Mesenchymal stem cell (in vitro differentiated cells and primary cell): ENCODE data around the gene ADARB2. TPM values are rescaled to one million over a fixed set of nuclear protein-coding genes. Genes with fewer than 3 reads are reported as not detected.

Experiments
- DNase-seq: peaks from one replicate; pipeline ENCODE4 v3.0.0-alpha.2; 2013
- H2AFZ ChIP-seq: one replicate; pipeline ENCODE4 v1.6.1; 2013; ENCODE audit warnings: low read depth, mild to moderate bottlenecking, control low read depth, inconsistent platforms, low read length, moderate library complexity
- H2AK5ac ChIP-seq: 2 replicates; pipeline ENCODE4 v1.6.1; 2013; ENCODE audit warnings: low read length, moderate library complexity, mild to moderate bottlenecking, inconsistent platforms; ENCODE audit not compliant: severe bottlenecking
- H2BK120ac ChIP-seq: one replicate; pipeline ENCODE4 v1.6.1; 2013; ENCODE audit warnings: low read depth, mild to moderate bottlenecking, inconsistent platforms, low read length, moderate library complexity
- H2BK12ac ChIP-seq, 2 experiments: one replicate each; pipeline ENCODE4 v1.6.1; 2013; ENCODE audit warnings: inconsistent platforms in 2 of 2, low read length in 2 of 2, mild to moderate bottlenecking in 2 of 2, moderate library complexity in 2 of 2, control low read depth in 1 of 2
- H2BK15ac ChIP-seq: one replicate; pipeline ENCODE4 v1.6.1; 2013; ENCODE audit warnings: mild to moderate bottlenecking, low read depth, inconsistent platforms; ENCODE audit not compliant: poor library complexity, severe bottlenecking
- H2BK5ac ChIP-seq: 2 replicates; pipeline ENCODE4 v1.6.1; 2013; ENCODE audit warnings: low read depth, mild to moderate bottlenecking, low read length, control low read depth, inconsistent platforms; ENCODE audit not compliant: poor library complexity, severe bottlenecking
- H3K14ac ChIP-seq, 2 experiments: one replicate each; pipeline ENCODE4 v1.6.1; 2013; ENCODE audit warnings: inconsistent platforms in 2 of 2, low read length in 2 of 2, control low read depth in 1 of 2, mild to moderate bottlenecking in 1 of 2, moderate library complexity in 1 of 2
- H3K18ac ChIP-seq, 2 experiments: one replicate each; pipeline ENCODE4 v1.6.1; 2013; ENCODE audit warnings: inconsistent platforms in 2 of 2, low read length in 2 of 2, control low read depth in 1 of 2, low read depth in 1 of 2, mild to moderate bottlenecking in 1 of 2
- H3K23ac ChIP-seq, 2 experiments: one replicate each; pipeline ENCODE4 v1.6.1; 2013; ENCODE audit warnings: inconsistent platforms in 2 of 2, low read length in 2 of 2, mild to moderate bottlenecking in 2 of 2, moderate library complexity in 2 of 2, control low read depth in 1 of 2
- H3K27ac ChIP-seq: 2 replicates; pipeline ENCODE4 v1.5.1; 2013; ENCODE audit warnings: mild to moderate bottlenecking, moderate library complexity, low read length, control low read depth, inconsistent platforms; ENCODE audit not compliant: poor library complexity, severe bottlenecking
- H3K27me3 ChIP-seq, 2 experiments: 2 replicates each; pipeline versions ENCODE4 v1.6.1 to v1.7.0; 2013; ENCODE audit warnings: low read length in 2 of 2, mild to moderate bottlenecking in 2 of 2, moderate library complexity in 2 of 2, control low read depth in 1 of 2, inconsistent platforms in 1 of 2; ENCODE audit not compliant: control insufficient read depth in 1 of 2, insufficient read depth in 1 of 2
- H3K36me3 ChIP-seq, 2 experiments: 2 replicates each; pipeline versions ENCODE4 v1.6.1 to v1.7.0; 2013; ENCODE audit warnings: low read length in 2 of 2, control low read depth in 1 of 2, inconsistent platforms in 1 of 2, low read depth in 1 of 2, mild to moderate bottlenecking in 1 of 2; ENCODE audit not compliant: insufficient read depth in 2 of 2, control insufficient read depth in 1 of 2
- H3K4ac ChIP-seq, 2 experiments: one replicate each; pipeline ENCODE4 v1.6.1; 2013; ENCODE audit warnings: inconsistent platforms in 2 of 2, low read length in 2 of 2, mild to moderate bottlenecking in 2 of 2, moderate library complexity in 2 of 2, control low read depth in 1 of 2, low read depth in 1 of 2
- H3K4me1 ChIP-seq: 2 replicates; pipeline ENCODE4 v1.6.1; 2013; ENCODE audit warnings: low read depth, low read length, control low read depth; ENCODE audit not compliant: control insufficient read depth, insufficient read depth
- H3K4me2 ChIP-seq: 2 replicates; pipeline ENCODE4 v1.6.1; 2013; ENCODE audit warnings: low read length, mild to moderate bottlenecking, inconsistent platforms; ENCODE audit not compliant: poor library complexity, severe bottlenecking
- H3K4me3 ChIP-seq, 2 experiments: 2 replicates each; pipeline versions ENCODE4 v1.5.1 to v1.7.0; 2013; ENCODE audit warnings: low read length in 2 of 2, mild to moderate bottlenecking in 2 of 2, control low read depth in 1 of 2, low read depth in 1 of 2; ENCODE audit not compliant: insufficient read depth in 1 of 2
- H3K79me1 ChIP-seq: replicated peaks from 2 replicates; pipeline ENCODE4 v1.6.1; 2013; ENCODE audit warnings: mild to moderate bottlenecking, control low read depth, low read length, inconsistent platforms; ENCODE audit not compliant: poor library complexity, severe bottlenecking
- H3K9ac ChIP-seq: 2 replicates; pipeline ENCODE4 v1.7.0; 2013; ENCODE audit warnings: mild to moderate bottlenecking, low read length, moderate library complexity
- H3K9me3 ChIP-seq: 2 replicates; pipeline ENCODE4 v1.7.0; 2013; ENCODE audit warnings: mild to moderate bottlenecking, low read length; ENCODE audit not compliant: control insufficient read depth
- H4K8ac ChIP-seq: one replicate; pipeline ENCODE4 v1.6.1; 2013; ENCODE audit warnings: inconsistent platforms, mild to moderate bottlenecking, low read length, moderate library complexity
- H4K91ac ChIP-seq: one replicate; pipeline ENCODE4 v1.6.1; 2013; ENCODE audit warnings: mild to moderate bottlenecking, low read length, inconsistent platforms
- WGBS: methylation state at CpG from one replicate; pipeline ENCODE4 v1.1.7; 2013; ENCODE audit warnings: mixed read lengths; 5-methylcytosine and 5-hydroxymethylcytosine counted together
- polyA plus RNA-seq, 2 experiments: library from polyadenylated mRNA; stranded (reverse); fragments of 200-250 nt; gene quantifications; one replicate each; pipeline ENCODE4 v1.2.3, GENCODE V29; 2013

The ADARB2 gene
- polyA plus RNA-seq (2013, experiment 1 of 2): not detected
- not detected for polyA plus RNA-seq (2013, experiment 2 of 2)

DNA sequence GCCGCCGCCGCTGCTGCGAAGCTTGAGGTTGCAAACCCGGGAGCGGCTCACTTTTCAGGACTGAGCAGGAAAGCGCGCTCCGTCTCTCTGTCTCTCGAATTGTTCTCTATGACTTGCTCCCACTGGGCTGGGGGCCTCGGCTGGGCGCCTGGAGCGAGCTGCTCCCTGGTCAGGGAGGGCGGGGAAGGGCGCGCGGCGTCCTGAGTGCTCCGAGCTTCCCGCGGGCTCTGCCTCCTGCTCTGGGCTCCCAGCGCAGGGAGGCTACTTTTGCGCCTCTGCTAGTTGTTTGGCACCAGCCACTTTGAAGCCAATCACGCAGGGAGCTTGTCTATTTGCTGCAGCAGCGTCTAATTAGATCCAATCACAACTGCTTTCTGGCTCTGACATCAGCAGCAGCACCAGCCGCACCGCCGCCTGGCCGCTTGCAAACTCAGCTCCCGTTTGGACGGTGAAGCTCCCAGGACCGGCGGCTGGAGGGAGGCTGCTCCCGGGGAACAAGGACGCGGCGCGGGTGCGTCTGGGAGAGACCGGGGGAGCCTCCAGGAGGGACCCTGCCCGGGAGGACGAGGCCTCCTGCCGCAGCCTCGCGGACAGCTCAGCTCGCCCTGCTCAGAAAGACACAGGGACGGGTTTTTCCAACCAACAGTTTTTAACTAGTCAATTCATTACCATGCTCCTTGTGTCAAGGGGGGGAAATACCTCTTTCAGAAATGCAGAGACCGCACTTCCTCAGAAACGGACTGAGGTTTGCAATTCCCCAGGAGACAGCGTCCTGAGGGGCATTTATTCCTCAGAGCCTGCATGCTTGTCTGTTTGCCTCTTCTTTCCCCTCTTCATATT is at the start of gene ADARB2:
TSS of gene ADARB2 (minus strand) at position 304 of the 840 bp plus-strand sequence.
- Histone ChIP-seq H2AK5ac (no peak within 1 kb of the TSS), H3K14ac (no peak within 1 kb of the TSS), H3K23ac (no peak within 1 kb of the TSS), H3K79me1 (no peaks in the 10 kb centered on the region), H3K9me3 (no peaks in the 10 kb centered on the region), H2BK12ac (no peak within 1 kb of the TSS), H2BK15ac (no peak within 1 kb of the TSS), H2BK120ac (no peak within 1 kb of the TSS), H3K4me2 (peak within 1 kb of the TSS; percentile 92), H4K8ac (no peak within 1 kb of the TSS), H3K4ac (no peak within 1 kb of the TSS), H3K27ac (no peak within 1 kb of the TSS), H3K18ac (no peak within 1 kb of the TSS), H2BK5ac (no peak within 1 kb of the TSS), H3K4me1 (peaks cover 12% of the 10 kb centered on the region), H4K91ac (no peak within 1 kb of the TSS), H2AFZ (peak within 1 kb of the TSS; percentile 19), H3K36me3 (no peaks in the 10 kb centered on the region), H3K4me3 (peak within 1 kb of the TSS in 1 of 2 experiments; percentile 53), H3K27me3 (peaks cover 27 to 37% of the 10 kb centered on the region in 2 experiments), H3K9ac (no peak within 1 kb of the TSS)
- DNase-seq: peak; percentile 45
- WGBS: under 1% methylated on average over 49 of the region's 50 CpGs

DNA sequence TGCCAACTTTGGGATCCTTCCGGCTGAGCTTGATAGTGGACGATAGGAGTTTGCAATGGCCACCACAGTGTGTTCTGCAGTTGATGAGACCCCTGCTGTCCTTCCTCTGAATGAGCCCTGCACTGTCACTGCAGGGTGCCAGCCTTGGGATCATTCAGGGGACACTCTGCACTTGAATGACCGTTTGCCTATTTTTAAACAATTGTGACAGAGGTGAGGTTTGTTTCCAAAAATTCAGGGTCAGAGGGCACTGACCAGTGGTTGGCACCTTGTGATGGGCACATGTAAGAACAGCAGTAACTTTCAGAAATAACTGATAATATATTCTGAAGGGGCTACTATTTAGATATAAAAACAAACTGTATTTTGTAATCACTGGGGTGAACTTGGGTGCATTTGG is 48.5 kb upstream of the ADARB2 start:
- H2BK120ac ChIP-seq: no peak overlapping the region

DNA sequence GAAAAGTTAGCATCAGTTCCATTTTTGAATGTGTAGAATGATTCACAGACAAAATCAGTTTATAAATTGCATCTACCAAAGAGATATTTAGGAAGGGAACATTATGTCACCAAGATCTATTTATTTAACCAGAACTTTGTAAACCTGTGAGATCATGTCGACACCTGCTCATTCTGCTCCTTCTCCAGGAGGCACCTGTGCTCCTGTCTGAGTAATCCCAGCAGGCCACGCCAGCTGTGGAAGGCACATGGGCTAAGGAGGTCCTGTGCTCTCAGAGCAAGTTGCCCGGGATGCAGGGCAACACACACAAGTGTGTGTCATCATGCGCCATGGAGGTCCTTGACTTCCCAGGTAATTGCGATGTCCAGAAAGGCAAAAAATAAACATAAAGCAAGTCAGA is 45.5 kb upstream of the ADARB2 start:
- H3K27me3 ChIP-seq: no peaks in the 10 kb centered on the region
- no peak overlapping the region for H2BK12ac ChIP-seq
- H2AFZ ChIP-seq: no peak overlapping the region
- H3K4me1 ChIP-seq: no peaks in the 10 kb centered on the region
- H3K4me3 ChIP-seq: no peak overlapping the region
- no peak overlapping the region for H3K14ac ChIP-seq
- WGBS: 83% methylated on average over 5 of the region's 5 CpGs
- H3K27ac ChIP-seq: no peak overlapping the region
- H3K79me1 ChIP-seq: no peaks in the 10 kb centered on the region
- no peak overlapping the region for H2BK5ac ChIP-seq
- H4K8ac ChIP-seq: no peak overlapping the region
- no peak overlapping the region for H3K4ac ChIP-seq
- no peak overlapping the region for H3K18ac ChIP-seq
- no peaks in the 10 kb centered on the region for H3K36me3 ChIP-seq
- H2BK120ac ChIP-seq: no peak overlapping the region
- H3K4me2 ChIP-seq: no peak overlapping the region
- no peak overlapping the region for H2BK15ac ChIP-seq
- peaks cover 5% of the 10 kb centered on the region for H3K9me3 ChIP-seq
- no peak overlapping the region for H3K23ac ChIP-seq
- H4K91ac ChIP-seq: no peak overlapping the region
- DNase-seq: no peak
- H2AK5ac ChIP-seq: no peak overlapping the region
- no peak overlapping the region for H3K9ac ChIP-seq

More for the DNA sequence above, 48.5 kb upstream of the ADARB2 start:
- no peak overlapping the region for H2BK15ac ChIP-seq
- no peak overlapping the region for H4K91ac ChIP-seq
- no peaks in the 10 kb centered on the region for H3K79me1 ChIP-seq
- no peak overlapping the region for H3K18ac ChIP-seq
- H3K36me3 ChIP-seq: no peaks in the 10 kb centered on the region
- H3K4me3 ChIP-seq: no peak overlapping the region
- no peak overlapping the region for H2BK5ac ChIP-seq
- H3K27ac ChIP-seq: no peak overlapping the region
- no peak overlapping the region for H3K14ac ChIP-seq
- no peaks in the 10 kb centered on the region for H3K4me1 ChIP-seq
- H4K8ac ChIP-seq: no peak overlapping the region
- 60% methylated on average over 3 of the region's 3 CpGs for WGBS
- peaks cover 5% of the 10 kb centered on the region for H3K9me3 ChIP-seq
- no peak overlapping the region for H3K4me2 ChIP-seq
- H3K4ac ChIP-seq: no peak overlapping the region
- no peak overlapping the region for H2AFZ ChIP-seq
- H3K27me3 ChIP-seq: no peaks in the 10 kb centered on the region
- no peak overlapping the region for H3K9ac ChIP-seq
- no peak overlapping the region for H2BK12ac ChIP-seq
- DNase-seq: no peak
- no peak overlapping the region for H2AK5ac ChIP-seq
- no peak overlapping the region for H3K23ac ChIP-seq

DNA sequence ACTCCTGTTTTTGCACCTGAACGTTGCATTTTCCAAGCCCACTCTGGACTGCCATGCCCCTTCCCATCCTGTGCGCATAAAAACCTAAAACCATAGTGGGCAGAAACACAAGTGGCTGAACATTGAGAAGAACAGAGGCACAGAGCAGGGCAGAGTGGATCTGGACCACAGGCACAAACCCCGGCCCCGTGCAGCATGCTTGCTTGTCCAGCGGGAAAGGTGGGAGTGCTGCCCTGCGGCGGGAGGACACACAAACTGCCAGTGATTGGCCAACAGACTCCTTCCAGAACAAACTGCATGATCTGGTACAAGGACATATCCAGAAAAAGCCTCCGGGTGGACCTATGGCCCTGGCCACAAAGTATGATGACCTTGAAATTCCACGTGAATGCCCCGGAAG is 42.5 kb upstream of the ADARB2 start:
- H3K27ac ChIP-seq: no peak overlapping the region
- WGBS: 85% methylated on average over 10 of the region's 10 CpGs
- H3K14ac ChIP-seq: no peak overlapping the region
- no peak overlapping the region for H3K9ac ChIP-seq
- H2BK5ac ChIP-seq: no peak overlapping the region
- H2BK15ac ChIP-seq: no peak overlapping the region
- no peaks in the 10 kb centered on the region for H3K4me1 ChIP-seq
- no peak overlapping the region for H4K91ac ChIP-seq
- H2BK120ac ChIP-seq: no peak overlapping the region
- no peak overlapping the region for H3K18ac ChIP-seq
- no peak overlapping the region for H3K4me3 ChIP-seq
- H3K27me3 ChIP-seq: no peaks in the 10 kb centered on the region
- H4K8ac ChIP-seq: no peak overlapping the region
- no peak overlapping the region for H3K4me2 ChIP-seq
- no peak overlapping the region for H2AK5ac ChIP-seq
- H3K79me1 ChIP-seq: no peaks in the 10 kb centered on the region
- H2BK12ac ChIP-seq: no peak overlapping the region
- H3K36me3 ChIP-seq: no peaks in the 10 kb centered on the region
- no peak overlapping the region for H2AFZ ChIP-seq
- no peak overlapping the region for H3K23ac ChIP-seq
- no peak overlapping the region for H3K4ac ChIP-seq
- H3K9me3 ChIP-seq: no peaks in the 10 kb centered on the region
- no peak for DNase-seq
